HG02588 (cell line): ENCODE measurements around the gene HDHD5.

ENCODE experiments used
- ATAC-seq: cut with Tn5 transposase; IDR thresholded peaks from one replicate; pipeline ENCODE4 v1.9.1; 2021; ENCODE audit warnings: mild to moderate bottlenecking, moderate library complexity; ENCODE audit not compliant: unreplicated experiment

Gene HDHD5

DNA sequence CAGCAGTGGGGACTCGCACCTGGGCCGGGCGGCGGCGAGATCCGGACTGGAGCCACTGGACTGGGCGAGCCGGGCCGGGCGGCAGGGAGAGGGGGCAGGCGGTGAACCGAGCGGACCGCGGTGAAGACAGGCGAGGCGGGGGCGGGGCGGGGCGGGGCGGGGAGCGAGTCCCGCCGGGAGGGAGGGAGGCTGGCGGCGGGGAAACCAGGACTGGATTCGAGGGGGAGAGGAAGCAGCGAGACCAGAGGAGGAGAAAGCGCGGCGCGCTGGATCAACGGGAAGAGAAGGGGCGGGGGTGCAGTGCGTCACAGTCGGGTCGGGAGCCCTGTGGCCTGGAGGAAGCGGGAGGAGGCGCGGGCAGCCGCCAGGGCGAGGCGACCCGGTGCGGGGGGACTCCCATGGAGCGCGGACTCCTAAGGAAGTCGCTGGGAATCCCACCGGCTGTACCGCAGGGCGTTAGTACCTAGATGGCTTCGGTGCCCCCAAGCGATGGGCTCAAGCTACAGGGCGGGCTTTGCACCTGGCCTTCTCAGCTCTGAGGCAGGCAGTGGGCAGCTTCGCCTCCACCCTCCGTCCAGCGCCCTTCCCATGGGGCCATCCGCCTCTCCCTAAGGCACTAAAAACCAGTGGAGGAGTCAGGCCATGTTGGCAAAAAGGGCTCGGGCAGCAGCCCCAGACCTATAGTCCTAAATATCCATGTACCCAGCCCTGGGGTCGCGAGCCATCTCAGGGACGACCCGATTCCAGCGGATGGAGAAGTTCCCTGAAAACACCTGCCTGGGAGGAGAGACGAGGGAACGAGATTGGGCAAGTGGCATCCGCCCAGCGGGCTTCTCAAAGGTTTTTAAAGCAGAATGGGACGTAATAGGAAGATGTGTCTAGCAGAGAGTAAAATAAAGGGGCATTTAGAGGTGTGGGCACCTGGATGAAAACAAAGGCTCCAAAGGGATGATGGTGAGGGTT, 37.6 kb downstream of the HDHD5 start, which contains the start of gene TMEM121B:
Gene TMEM121B, minus strand, starts transcription at position 128 of the 963 bp plus-strand sequence. CDS start 233 bp downstream, outside the sequence.
- no peak for ATAC-seq

DNA sequence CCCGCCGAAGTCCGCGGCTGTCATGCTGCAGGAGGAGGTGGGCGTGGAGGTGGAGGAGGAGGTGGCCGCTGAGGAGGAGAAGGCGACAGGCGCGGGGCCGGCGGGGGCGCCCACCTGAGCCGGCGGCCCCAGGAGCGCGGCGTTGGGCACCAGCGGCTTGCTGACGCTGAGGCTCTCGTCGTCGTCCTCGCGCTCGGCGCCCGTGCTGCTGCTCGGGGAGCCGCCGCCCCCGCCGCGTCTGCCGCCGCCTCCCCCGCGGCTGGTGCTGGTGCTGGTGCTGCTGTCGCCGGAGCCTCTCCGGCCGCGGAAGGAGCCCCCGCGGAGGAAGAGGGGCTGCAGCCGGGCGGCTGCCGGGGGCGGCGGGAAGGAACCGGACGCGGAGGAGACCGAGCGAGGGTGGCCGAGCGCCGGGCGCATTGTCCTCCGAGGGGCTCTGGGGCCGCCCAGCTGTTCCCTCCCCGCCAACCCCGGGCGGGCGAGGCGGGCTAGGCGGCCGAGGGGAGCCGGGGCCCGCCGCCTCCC, 38.3 kb downstream of the HDHD5 start:
- no peak for ATAC-seq

DNA sequence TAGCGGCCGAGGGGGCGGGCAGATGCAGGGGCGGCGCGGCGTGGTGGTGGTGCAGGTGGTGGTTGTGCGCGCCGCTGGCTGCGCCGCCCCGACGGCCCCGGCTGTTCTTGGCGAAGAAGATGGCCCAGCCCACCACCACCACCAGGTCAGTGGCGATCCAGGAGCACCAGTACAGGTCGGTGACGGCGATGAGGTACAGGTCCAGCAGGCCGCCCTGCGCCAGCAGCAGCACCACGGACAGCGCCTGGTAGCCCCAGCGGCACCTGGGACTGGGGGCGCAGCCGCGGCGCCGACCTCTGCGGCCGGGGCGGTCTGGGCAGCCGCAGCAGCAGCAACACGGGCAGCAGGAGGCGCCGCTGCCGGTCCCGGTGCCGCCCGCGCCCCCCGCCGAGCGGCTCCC, 38.8 kb downstream of the HDHD5 start:
- ATAC-seq = no peak

DNA sequence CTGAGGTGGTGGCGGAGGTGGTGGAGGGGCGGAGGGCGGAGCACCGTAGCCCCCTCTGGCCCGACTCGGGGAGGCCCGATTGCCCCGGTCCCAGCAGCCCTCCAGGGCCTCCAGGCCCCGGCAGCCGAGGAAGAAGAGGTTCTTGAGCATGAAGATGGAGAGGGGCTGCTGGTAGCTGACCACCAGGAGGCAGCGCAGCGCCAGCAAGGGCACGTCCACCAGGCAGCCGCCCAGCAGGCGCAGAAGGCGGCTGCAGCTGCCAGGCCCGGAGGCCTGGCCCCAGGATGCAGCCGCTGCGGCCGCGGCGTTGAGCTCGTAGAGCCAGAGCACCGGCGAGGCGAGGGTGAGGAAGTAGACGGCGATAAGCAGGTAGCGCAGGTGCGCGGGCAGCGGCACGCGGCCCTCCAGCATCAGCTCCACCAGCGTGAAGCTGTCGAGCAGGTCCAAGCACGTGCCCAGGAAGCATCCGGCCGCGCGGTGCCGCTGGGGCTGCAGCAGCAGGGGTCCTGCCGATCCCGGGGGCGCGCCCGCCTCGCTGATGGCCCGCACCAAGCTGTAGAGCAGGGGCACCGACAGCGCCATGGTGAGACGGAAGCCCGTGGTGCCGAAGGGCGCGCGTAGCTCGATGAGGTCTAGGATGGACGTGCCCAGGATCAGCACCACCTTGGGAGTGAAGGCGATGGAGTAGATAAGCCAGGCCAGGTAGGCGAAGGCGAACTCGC, 39.4 kb downstream of the HDHD5 start:
- no peak for ATAC-seq

DNA sequence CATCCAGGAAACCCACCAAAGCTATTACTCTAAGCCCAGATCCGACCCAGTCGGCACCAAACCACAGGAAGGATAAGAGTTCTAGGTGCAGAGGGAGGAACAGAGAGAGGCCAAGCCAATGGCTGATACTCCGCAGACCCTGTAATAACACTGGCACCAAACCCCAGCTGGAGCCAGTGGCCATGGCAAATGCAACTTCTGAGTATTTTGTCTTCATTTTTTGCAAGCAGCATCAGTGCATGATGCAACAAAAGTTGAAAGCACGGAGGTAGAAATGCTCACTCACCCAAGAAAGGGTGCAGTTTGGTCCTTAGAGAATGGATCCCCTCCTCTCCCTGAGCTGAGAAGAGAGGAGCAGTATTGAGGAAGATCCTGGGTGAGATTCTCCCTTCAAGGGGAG, 40.7 kb downstream of the HDHD5 start:
- no peak for ATAC-seq

DNA sequence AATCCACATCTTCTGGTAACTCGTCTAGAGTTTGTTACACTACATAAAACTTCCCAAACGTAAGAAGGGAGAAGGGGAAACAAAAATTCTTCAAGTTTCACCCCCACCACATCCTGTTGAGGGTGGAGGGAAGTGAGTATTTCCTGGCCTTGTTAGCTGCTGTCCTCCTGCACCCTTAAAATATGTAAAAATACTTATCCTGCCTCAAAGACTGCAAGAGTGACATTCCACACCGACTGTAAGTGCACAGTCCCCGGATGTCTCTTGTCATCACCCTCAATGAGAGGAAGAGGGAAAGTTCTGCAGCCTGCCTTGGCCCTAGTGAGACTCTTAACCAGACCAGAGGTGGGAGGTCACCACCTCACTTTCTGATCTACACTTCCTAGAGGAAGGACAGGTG, 41.2 kb downstream of the HDHD5 start:
- no peak for ATAC-seq

DNA sequence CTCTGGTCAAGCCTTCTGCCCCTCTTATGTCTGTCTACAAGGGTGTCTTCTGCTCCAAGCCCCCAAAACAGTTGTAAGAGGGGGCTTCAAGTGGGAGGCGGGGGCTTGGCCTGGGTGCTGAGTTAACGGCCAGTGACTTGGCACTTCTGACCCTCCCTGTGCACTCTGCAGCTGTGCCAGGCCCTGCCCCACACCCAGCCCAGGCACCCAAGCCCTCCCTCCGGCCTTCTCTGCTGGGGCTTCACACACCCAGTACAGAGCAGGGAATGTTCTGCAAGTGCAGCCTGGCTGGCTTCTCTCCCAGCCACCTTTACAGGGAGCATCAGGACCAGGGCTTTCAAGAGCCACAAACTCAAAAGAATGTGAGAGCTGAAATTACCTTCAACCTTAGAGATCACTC, 41.7 kb downstream of the HDHD5 start:
- no peak for ATAC-seq

DNA sequence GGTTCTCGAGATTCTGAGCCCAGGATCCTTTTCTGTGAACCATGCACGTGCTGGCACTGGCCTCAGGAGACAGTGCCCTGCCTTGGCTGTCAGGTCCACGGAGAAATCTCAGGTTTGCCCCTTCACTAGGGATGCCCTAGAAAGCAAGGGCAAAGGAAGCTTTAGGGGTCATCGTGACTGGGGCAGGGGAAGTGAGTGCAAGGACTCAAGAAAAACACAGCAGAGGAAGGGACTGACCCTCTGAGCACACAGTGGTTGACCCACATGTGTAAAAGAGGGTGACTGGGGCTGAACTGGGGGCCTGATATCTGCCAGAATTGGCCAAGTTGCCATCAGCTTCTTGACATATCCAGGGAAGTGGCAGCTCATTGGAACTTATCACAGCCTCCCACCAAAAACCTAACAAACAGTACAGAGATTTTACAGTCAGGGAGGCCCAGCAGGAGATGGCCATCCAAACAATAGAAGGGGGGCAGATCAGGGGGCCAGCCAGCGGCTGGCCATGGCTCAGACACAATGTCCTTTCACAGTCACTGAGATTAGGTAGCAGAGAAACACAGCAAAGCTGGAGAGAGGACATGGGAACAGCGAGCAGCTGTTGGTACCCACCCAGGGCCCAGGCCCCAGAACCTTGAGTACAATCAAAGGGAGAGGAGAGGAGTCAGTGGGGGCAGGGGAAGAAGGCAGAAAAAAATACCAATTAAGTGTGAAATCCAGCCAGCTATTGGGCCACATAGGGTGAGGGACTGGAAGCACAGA, 42.3 kb downstream of the HDHD5 start:
- ATAC-seq = no peak

DNA sequence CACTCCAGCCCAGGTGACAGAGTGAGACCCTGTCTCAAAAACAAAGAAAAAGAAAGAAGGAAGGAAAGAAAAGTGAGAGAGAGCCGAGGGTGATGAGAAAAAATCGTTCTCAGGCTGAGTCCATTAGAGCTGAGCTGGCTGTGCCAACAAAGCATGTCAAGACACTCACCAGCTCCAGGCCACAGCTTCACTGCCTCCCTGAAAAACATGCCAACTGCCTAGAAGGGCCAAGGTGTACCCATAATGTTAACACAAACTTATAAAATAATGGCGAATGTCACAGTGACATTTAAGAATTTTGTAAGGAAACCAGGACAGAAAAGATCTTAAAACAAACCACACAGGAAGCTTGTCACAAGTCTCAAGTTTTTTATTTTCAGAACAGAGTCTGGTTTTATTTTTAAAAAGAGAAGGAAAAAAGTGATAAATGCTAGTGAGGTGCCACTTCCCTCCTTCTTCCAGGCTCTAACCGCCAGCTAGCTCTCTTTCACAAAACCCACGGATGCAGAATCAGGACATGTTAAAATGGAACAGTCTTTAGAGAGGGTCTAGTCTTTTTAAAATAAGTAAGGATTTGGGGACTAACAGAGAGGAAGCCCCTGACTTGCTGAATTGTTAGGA, 43.0 kb downstream of the HDHD5 start:
- no peak for ATAC-seq

DNA sequence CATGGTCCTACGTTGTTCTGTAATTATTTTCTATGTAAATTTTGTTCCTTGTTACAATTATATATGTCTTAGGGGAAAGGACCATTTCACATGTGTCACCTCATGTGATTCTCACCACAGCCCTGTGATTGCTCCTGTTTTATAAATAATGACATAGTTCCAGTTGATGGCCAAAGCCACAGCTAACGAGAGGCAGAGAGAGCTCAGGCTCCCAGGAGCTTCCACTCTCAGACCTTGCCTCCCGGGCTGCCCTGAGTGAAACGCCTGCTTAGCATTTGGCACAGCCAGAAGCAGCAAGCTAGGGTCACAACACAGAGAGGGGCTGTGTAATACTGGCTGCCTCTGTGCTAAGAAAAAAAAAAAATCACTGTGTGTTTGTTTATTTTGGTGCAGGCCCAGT, 43.8 kb downstream of the HDHD5 start:
- ATAC-seq = no peak

DNA sequence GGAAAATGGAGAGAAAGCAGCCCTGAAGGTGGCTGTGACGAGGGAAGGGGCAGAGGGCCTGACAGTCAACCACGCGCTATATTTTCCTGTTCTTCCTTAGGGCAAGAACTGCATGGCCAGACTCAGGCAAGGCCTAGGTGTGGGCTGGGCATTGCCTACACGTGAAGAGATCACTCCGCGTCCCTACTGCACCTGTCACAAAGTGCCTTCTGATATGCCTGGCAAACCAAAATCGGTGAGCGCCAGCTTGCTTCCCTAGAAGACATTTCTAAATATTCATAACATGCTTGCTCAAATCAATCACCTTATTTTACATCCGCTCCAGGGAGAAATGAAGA, 44.2 kb downstream of the HDHD5 start:
- ATAC-seq = no peak

DNA sequence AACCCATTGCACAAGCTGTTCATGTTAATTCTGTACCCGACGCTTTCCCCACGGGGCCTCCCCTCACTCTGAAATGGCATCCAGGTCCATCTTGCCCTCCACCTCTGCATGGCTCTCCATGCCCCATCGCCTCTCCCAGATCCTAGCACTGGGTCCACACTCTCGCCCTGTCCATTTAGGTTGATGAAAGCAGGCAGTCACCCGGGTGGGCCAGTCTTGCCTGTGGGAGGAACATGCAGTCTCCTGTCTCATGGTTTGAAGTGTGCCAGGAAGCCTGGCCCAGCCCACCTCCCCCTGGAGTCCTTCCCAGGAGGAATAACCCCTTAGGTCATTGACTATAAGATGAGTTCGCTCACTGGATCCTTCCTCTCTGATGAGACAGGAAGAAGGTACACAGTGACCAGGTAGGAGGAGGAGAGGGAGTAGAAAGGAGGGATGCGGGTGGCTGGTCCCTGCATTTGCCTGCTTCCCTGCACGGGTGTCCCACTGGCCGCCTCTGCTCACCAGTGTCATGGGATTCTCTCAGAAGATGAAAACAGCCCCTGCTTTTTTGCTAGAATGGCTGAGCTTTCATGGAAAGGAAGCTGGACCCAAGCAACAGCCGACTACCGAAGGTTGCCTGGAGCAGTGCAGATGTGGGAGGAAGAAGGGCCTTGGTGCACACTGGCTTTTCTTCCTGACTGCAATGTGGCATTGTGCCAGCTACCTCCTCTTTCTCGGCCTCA, 44.7 kb downstream of the HDHD5 start:
- ATAC-seq = no peak

DNA sequence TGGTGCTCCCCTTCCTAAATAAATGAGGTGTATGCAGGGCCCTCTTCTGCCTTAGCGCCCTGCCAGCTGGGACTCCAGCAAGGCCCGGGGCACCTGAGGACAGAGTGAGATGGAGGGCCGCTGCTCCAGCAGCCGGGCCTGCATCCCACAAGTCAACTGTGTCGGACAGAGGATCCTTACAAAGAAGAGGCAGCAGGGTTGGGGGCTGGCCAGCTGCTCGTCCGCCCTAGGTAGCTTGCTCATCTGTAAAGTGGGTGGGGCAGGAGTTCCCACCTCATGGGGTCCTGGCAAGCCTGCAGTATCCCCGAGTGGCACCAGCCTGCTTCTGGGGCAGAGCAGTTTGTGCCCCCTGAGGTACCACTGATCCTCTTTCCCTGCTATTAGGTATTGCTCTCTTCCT, 45.5 kb downstream of the HDHD5 start:
- no peak for ATAC-seq

DNA sequence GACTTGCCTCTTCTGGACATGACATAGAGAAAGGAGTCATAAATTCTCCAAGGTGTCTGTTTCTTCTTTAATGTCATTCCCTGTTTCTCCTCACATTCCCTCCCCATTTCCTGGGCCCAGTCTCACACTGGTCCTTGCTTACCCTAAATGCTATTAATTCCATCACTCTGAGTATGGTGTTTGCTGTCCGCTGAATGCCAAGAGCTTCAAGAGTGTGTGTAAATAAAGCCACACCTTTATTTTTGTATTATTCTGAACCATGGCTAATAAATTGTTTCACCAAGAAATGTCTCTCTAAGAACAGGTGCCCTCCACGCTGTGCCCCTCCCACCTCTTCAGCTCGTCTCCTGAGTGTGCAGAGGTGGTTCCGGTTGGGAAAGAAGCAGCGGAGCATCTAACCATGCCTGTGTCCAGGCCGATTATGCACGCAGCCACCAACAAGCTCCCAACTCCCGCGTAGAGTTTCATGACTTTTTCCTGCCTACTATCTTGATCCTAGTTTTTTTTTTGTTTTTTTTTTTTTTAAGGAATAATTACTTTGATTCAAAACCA, 46.5 kb downstream of the HDHD5 start:
- ATAC-seq = no peak

DNA sequence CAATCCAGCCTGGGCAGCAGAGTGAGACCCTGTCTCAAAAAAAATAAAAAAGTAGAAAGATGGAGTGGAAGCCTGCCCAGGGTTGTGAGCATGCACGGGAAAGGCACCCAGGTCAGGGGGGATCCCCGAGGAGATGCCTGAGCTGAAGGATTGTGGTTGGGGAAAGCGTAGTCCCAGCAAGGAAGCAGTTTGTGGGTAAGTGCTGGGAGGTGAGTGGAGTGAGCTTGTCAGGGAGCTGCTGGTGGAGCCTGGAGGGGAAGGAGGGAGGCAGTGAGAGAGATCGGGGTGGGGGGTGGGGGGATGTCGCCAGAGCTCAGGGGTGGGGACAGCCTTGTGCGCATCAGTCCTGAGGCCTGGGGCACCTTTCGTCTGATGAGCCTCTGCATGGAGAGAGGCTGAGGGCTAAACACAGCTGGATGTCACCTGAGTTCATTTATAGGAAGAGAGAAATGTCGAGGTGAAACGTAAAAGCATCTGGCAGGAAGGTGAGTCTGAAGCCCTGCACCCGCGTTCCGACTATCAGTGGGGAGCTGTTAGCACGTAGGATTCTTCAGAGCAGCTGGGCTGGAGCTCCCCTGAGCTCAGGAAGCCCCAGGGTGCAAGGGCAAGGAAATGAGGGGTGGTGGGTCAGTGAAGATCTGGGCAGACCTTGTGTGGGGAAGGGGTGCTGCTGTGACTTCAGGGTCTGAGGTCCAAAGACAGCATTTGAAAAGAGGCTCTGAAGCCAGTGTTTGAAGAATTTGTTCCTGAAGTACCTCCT, 48.1 kb downstream of the HDHD5 start:
- ATAC-seq = no peak

DNA sequence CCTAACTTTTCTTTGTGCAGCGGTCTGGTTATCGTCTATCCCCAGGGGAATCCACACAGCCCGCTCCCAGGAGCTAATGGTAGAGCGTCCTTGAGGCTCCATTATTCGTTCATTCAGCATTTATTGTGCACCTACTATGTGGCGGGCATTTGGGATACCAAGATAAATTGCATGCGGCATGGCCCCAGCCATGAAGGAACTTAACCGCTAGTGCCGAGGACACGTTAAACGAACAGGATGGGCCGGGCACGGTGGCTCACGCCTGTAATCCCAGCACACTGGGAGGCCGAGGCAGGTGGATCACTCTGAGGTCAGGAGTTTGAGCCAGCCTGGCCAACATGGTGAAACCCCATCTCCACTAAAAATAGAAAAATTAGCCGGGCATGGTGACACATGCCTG, 49.1 kb downstream of the HDHD5 start:
- ATAC-seq = no peak

DNA sequence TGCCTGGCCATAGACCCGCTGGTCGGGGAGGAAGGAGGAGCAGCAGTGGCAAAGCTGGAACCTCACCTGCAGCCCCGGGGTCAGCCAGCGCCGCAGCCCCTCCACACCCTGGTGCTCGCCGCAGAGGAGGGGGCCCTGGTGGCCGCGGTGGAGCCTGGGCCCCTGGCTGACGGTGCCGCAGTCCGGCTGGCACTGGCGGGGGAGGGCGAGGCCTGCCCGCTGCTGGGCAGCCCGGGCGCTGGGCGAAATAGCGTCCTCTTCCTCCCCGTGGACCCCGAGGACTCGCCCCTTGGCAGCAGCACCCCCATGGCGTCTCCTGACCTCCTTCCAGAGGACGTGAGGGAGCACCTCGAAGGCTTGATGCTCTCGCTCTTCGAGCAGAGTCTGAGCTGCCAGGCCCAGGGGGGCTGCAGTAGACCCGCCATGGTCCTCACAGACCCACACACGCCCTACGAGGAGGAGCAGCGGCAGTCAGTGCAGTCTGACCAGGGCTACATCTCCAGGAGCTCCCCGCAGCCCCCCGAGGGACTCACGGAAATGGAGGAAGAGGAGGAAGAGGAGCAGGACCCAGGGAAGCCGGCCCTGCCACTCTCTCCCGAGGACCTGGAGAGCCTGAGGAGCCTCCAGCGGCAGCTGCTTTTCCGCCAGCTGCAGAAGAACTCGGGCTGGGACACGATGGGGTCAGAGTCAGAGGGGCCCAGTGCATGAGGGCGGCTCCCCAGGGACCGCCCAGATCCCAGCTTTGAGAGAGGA, 49.8 kb downstream of the HDHD5 start:
- ATAC-seq = no peak
